ENCODE results near the gene CLIC1.

DNA sequence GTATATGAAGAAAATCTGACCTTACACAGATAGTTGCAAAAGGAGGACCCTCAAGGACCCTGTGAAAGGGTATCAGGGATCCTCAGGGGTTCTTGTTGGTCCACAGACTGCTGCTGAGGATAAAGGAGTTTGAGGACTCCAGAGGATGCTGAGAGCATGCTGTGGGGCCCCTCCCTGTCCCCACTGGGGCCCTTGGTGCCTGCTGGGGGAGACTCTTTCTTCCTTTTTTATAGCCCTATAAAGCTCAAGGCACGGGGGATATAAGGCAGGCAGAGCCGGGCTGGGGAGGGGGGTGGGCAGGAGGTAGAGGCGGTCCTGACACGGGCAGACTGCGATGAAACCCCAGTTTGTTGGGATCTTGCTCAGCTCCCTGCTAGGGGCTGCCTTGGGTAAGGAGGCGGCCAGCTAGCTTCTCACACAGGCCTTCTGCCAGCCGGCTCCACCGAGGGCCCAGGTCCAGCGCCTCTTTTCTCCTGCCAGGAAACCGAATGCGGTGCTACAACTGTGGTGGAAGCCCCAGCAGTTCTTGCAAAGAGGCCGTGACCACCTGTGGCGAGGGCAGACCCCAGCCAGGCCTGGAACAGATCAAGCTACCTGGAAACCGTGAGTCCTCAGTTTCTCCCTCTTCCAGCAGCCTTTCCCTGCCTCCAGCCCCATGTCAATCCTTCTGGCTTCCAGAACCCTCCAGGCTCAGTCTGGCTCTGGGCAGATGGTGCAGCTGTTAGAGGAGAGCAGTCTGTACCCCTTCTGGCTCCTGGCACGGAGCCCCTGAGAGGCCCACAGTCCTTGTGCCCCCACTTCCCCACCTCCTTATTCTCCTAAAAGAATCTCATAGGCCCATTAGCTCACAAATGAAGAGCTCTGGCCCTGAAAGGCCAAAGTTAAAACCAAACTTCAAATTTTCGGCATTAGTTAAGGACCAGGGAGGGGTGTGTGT is 21.0 kb downstream of the CLIC1 start, which contains the start of gene LY6G6D:
- TF ChIP-seq EZH2 (IDR thresholded peaks at IDR 0.05; ENCODE audit: borderline replicate concordance, low read depth, low read length, poor library complexity, severe bottlenecking): no peak
- TF ChIP-seq, protein P1, sequence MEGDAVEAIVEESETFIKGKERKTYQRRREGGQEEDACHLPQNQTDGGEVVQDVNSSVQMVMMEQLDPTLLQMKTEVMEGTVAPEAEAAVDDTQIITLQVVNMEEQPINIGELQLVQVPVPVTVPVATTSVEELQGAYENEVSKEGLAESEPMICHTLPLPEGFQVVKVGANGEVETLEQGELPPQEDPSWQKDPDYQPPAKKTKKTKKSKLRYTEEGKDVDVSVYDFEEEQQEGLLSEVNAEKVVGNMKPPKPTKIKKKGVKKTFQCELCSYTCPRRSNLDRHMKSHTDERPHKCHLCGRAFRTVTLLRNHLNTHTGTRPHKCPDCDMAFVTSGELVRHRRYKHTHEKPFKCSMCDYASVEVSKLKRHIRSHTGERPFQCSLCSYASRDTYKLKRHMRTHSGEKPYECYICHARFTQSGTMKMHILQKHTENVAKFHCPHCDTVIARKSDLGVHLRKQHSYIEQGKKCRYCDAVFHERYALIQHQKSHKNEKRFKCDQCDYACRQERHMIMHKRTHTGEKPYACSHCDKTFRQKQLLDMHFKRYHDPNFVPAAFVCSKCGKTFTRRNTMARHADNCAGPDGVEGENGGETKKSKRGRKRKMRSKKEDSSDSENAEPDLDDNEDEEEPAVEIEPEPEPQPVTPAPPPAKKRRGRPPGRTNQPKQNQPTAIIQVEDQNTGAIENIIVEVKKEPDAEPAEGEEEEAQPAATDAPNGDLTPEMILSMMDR (conservative IDR thresholded peaks at IDR 0.05; ENCODE audit: low read depth, low read length): no peak

Data from A673 (cell line).